Calu3 (cell line): ENCODE results near the gene RAB7B. TPM values are rescaled to one million over a fixed set of nuclear protein-coding genes. Genes with fewer than 3 reads are reported as not detected.

Experiments used
- BruUV-seq: library from RNA; stranded (reverse); fragments of 400-500 nt; replicated peaks from 2 replicates; lab custom pipeline; 2021; lab: Mats Ljungman, UMichigan
- CTCF ChIA-PET: fragments of 300-600 bp; sonication (Branson Sonifier 250); formaldehyde crosslinking; loops from one replicate; lab custom pipeline; 2022; ENCODE audit warnings: antibody characterized with exemption; lab: Charles Lee
- DNase-seq: peaks from one replicate; pipeline ENCODE4 v3.0.0; 2022
- H3K27ac Mint-ChIP-seq: one replicate; pipeline ENCODE4 v1.8.0; 2022; ENCODE audit warnings: mixed read lengths; ENCODE audit not compliant: unreplicated experiment
- H3K27me3 Mint-ChIP-seq: one replicate; pipeline ENCODE4 v1.8.0; 2022; ENCODE audit warnings: mixed read lengths; ENCODE audit not compliant: unreplicated experiment
- H3K36me3 Mint-ChIP-seq: one replicate; pipeline ENCODE4 v1.8.0; 2022; ENCODE audit warnings: mild to moderate bottlenecking, moderate library complexity, mixed read lengths; ENCODE audit not compliant: insufficient read depth, unreplicated experiment
- H3K4me1 Mint-ChIP-seq: one replicate; pipeline ENCODE4 v1.8.0; 2022; ENCODE audit warnings: mild to moderate bottlenecking, low read depth, mixed read lengths; ENCODE audit not compliant: unreplicated experiment
- H3K4me3 Mint-ChIP-seq: one replicate; pipeline ENCODE4 v1.8.0; 2022; ENCODE audit warnings: mild to moderate bottlenecking, low read depth, moderate library complexity, mixed read lengths; ENCODE audit not compliant: unreplicated experiment
- H3K9me3 Mint-ChIP-seq: one replicate; pipeline ENCODE4 v1.8.0; 2022; ENCODE audit warnings: low read depth, mixed read lengths; ENCODE audit not compliant: unreplicated experiment
- CTCF ChIP-seq: fragments of 200-600 bp; IDR thresholded peaks from one replicate; pipeline ENCODE4 v1.8.0; 2022; ENCODE audit warnings: antibody characterized with exemption; ENCODE audit not compliant: unreplicated experiment
- intact Hi-C: fragments of 100-400 bp; cut with micrococcal nuclease; formaldehyde crosslinking; loops from one replicate; pipeline ENCODE4 v1.10.0; 2022; ENCODE audit not compliant: unreplicated experiment
- total RNA-seq: library from RNA; stranded (reverse); gene quantifications from 2 replicates; pipeline ENCODE4 v1.2.3, GENCODE V29; 2022

Gene RAB7B
- total RNA-seq, 1 experiment from 2014 or later: 1.1 TPM

- TF ChIP-seq CTCF: no peak
- no peak overlapping the region for H3K27ac Mint-ChIP-seq
- no TSS peak for BruUV-seq
- no peaks in the 10 kb centered on the region for H3K27me3 Mint-ChIP-seq
- H3K9me3 Mint-ChIP-seq: no peaks in the 10 kb centered on the region
- peaks cover 8% of the 10 kb centered on the region for H3K4me1 Mint-ChIP-seq
- DNase-seq: no peak
- H3K36me3 Mint-ChIP-seq: peaks cover 5% of the 10 kb centered on the region
- intact Hi-C loops: no loop called here
- H3K4me3 Mint-ChIP-seq: no peak overlapping the region
- CTCF ChIA-PET: no interaction called here
Observed at GRCh38 chr1:205989786-205990185, 13.4 kb downstream of the RAB7B start.

GRCh38 chr1:205988585-205988995 is 14.6 kb downstream of the RAB7B start:
- H3K4me3 Mint-ChIP-seq: no peak overlapping the region

GRCh38 chr1:205986861-205987260 is 16.3 kb downstream of the RAB7B start:
- Mint-ChIP-seq H3K36me3 (peaks cover 5% of the 10 kb centered on the region), H3K4me1 (peaks cover 35% of the 10 kb centered on the region), H3K27me3 (no peaks in the 10 kb centered on the region), H3K4me3 (no peak overlapping the region), H3K27ac (no peak overlapping the region), H3K9me3 (peaks cover 5% of the 10 kb centered on the region)
- CTCF ChIA-PET: interaction anchor here (0.6 to 2.7 kb wide), 10 partner anchors 10 to 126 kb away, joined by 3 to 24 read pairs (median 6); partner anchors contain the start of gene RAB7B
- TF ChIP-seq CTCF: no peak
- no peak for DNase-seq
- intact Hi-C loops: no loop called here
- no TSS peak for BruUV-seq

More at GRCh38 chr1:205988585-205988995, 14.6 kb downstream of the RAB7B start:
- H3K4me1 Mint-ChIP-seq: peaks cover 20% of the 10 kb centered on the region
- no peak for TF ChIP-seq CTCF
- CTCF ChIA-PET: no interaction called here
- intact Hi-C loops: no loop called here
- H3K36me3 Mint-ChIP-seq: peaks cover 5% of the 10 kb centered on the region
- DNase-seq: no peak
- no peak overlapping the region for H3K27ac Mint-ChIP-seq
- no TSS peak for BruUV-seq
- H3K27me3 Mint-ChIP-seq: no peaks in the 10 kb centered on the region
- no peaks in the 10 kb centered on the region for H3K9me3 Mint-ChIP-seq

GRCh38 chr1:205986292-205986691 is 16.9 kb downstream of the RAB7B start:
- Mint-ChIP-seq H3K4me1 (peaks cover 35% of the 10 kb centered on the region), H3K4me3 (no peak overlapping the region), H3K27ac (no peak overlapping the region), H3K9me3 (peaks cover 6% of the 10 kb centered on the region), H3K27me3 (no peaks in the 10 kb centered on the region), H3K36me3 (peaks cover 5% of the 10 kb centered on the region)
- no peak for TF ChIP-seq CTCF
- CTCF ChIA-PET: interaction anchor here (0.6 to 2.7 kb wide), 10 partner anchors 9 to 126 kb away, joined by 3 to 24 read pairs (median 6); partner anchors contain the start of gene RAB7B
- intact Hi-C loops: no loop called here
- no TSS peak for BruUV-seq
- DNase-seq: peak; percentile 28
